Hematopoietic multipotent progenitor cell treated with erythropoietin and hydrocortisone succinate and interleukin-3 and kit ligand, for 17 days (in vitro differentiated cells): ENCODE data around the gene NETO1.

Experiments used
- DNase-seq: peaks from one replicate; pipeline ENCODE4 v3.0.0-alpha.2; 2015; ENCODE audit warnings: low spot score

NETO1 gene

GRCh38 chr18:72867746-72868584, at the start of gene NETO1:
NETO1 (minus strand) TSS chr18:72867987; CDS start chr18:72867291, 696 bp downstream.
- no peak for DNase-seq

- no peak for DNase-seq
These were observed 42.3 kb upstream of the NETO1 start for GRCh38 chr18:72910045-72910444.

GRCh38 chr18:72908181-72908580, 40.4 kb upstream of the NETO1 start:
- DNase-seq: no peak

GRCh38 chr18:72903033-72903432, 35.2 kb upstream of the NETO1 start:
- no peak for DNase-seq

GRCh38 chr18:72899338-72899737, 31.6 kb upstream of the NETO1 start:
- no peak for DNase-seq

- DNase-seq: no peak
These were observed 31.1 kb upstream of the NETO1 start for GRCh38 chr18:72898870-72899269.

GRCh38 chr18:72895548-72895947, 27.8 kb upstream of the NETO1 start:
- DNase-seq: no peak

GRCh38 chr18:72878561-72878960, 10.8 kb upstream of the NETO1 start:
- DNase-seq: no peak

GRCh38 chr18:72878143-72878542, 10.4 kb upstream of the NETO1 start:
- no peak for DNase-seq

GRCh38 chr18:72871091-72871490, 3.3 kb upstream of the NETO1 start:
- no peak for DNase-seq

GRCh38 chr18:72869226-72870185, 1.7 kb upstream of the NETO1 start:
- DNase-seq: no peak

- no peak for DNase-seq
These were observed 918 bp upstream of the NETO1 start for GRCh38 chr18:72868585-72869225.

GRCh38 chr18:72866901-72867745, 664 bp downstream of the NETO1 start:
- DNase-seq: no peak

GRCh38 chr18:72866442-72866900, 1.3 kb downstream of the NETO1 start:
- DNase-seq: no peak

GRCh38 chr18:72863754-72864153, 4.0 kb downstream of the NETO1 start:
- DNase-seq: no peak

GRCh38 chr18:72859088-72859487, 8.7 kb downstream of the NETO1 start:
- no peak for DNase-seq

GRCh38 chr18:72849671-72850070, 18.1 kb downstream of the NETO1 start:
- no peak for DNase-seq

- no peak for DNase-seq
These were observed 19.1 kb downstream of the NETO1 start for GRCh38 chr18:72848503-72849237.

- DNase-seq: no peak
These were observed 20.0 kb downstream of the NETO1 start for GRCh38 chr18:72847771-72848170.

GRCh38 chr18:72846736-72847533, 20.9 kb downstream of the NETO1 start:
- no peak for DNase-seq
